K562 (cell line): ENCODE data around the gene EVA1A. TPM values are rescaled to one million over a fixed set of nuclear protein-coding genes. Genes with fewer than 3 reads are reported as not detected.

Source experiments
- ATAC-seq: fragments of 200-7000 bp; cut with Tn5 transposase; 3 replicates; pipeline ENCODE4 v1.9.1; 2020; ENCODE audit warnings: moderate library complexity
- BruUV-seq: library from RNA; stranded (reverse); fragments of 400-500 nt; replicated peaks from 2 replicates; lab custom pipeline; 2021; lab: Mats Ljungman, UMichigan
- CTCF ChIA-PET: fragments of 300-600 bp; formaldehyde crosslinking; extraction: SDS; loops from one replicate; lab custom pipeline; 2021; ENCODE audit warnings: low intra/inter-chr PET ratio; lab: Yijun Ruan, JAX
- POLR2A ChIA-PET: fragments of 300-600, 350-650 bp; sonication (Branson Sonifier 250); formaldehyde crosslinking; extraction: SDS; loops from one replicate; lab custom pipeline; 2021; ENCODE audit warnings: antibody characterized with exemption, inconsistent platforms; lab: Yijun Ruan, JAX
- DNase-seq, 4 experiments: peaks; one replicate each; pipeline versions ENCODE4 v3.0.0 to v3.0.0-alpha.2; 2011 to 2018; ENCODE audit warnings: low spot score in 3 of 4, mixed read lengths in 3 of 4; ENCODE audit errors: extremely low read depth in 1 of 4
- FAIRE-seq: peaks from 2 replicates; lab custom pipeline; 2011; peaks lifted over from hg19 to GRCh38; lab: Jason Lieb, UNC
- H2AFZ ChIP-seq: 2 replicates; pipeline ENCODE4 v1.6.0; 2011; ENCODE audit warnings: low read depth, low read length, control low read depth, inconsistent platforms
- H3K27ac ChIP-seq: fragments of 200-600 bp; 3 replicates; pipeline ENCODE4 v1.8.0; 2011; ENCODE audit warnings: low read depth, mild to moderate bottlenecking, control low read depth, inconsistent platforms, low read length, moderate library complexity, mixed read lengths; ENCODE audit errors: extremely low read depth
- H3K27me3 ChIP-seq, 2 experiments: fragments of 300-600 bp in 1 of 2; 2 replicates in 1 of 2; 3 replicates in 1 of 2; pipeline versions ENCODE4 v1.6.0 to v1.8.0; 2011; ENCODE audit warnings: inconsistent platforms in 2 of 2, low read length in 2 of 2, mild to moderate bottlenecking in 1 of 2, mixed read lengths in 1 of 2, moderate library complexity in 1 of 2; ENCODE audit not compliant: control insufficient read depth in 2 of 2, insufficient read depth in 2 of 2
- H3K36me3 ChIP-seq: fragments of 300-600 bp; 3 replicates; pipeline ENCODE4 v1.8.0; 2011; ENCODE audit warnings: mild to moderate bottlenecking, low read length, inconsistent platforms; ENCODE audit not compliant: control insufficient read depth, insufficient read depth
- H3K4me1 ChIP-seq, 2 experiments: fragments of 200-600 bp in 1 of 2; replicated peaks in 1 of 2; 2 replicates in 1 of 2; 3 replicates in 1 of 2; pipeline versions ENCODE4 v1.5.1 to v1.8.0; 2011; ENCODE audit warnings: inconsistent platforms in 2 of 2, low read length in 2 of 2, mild to moderate bottlenecking in 1 of 2, mixed read lengths in 1 of 2, moderate library complexity in 1 of 2; ENCODE audit not compliant: control insufficient read depth in 2 of 2, insufficient read depth in 2 of 2
- H3K4me2 ChIP-seq: 2 replicates; pipeline ENCODE4 v1.6.1; 2011; ENCODE audit warnings: low read length, control low read depth, inconsistent platforms, mixed read lengths; ENCODE audit not compliant: insufficient read depth
- H3K4me3 ChIP-seq: fragments of 200-600 bp; sonication (generic), shearing (Covaris generic); 2 replicates; pipeline ENCODE4 v1.5.1; 2016; ENCODE audit warnings: control low read depth, inconsistent platforms
- H3K79me2 ChIP-seq: fragments of 200-600 bp; 3 replicates; pipeline ENCODE4 v1.8.0; 2011; ENCODE audit warnings: low read length, inconsistent platforms; ENCODE audit not compliant: control insufficient read depth, insufficient read depth
- H3K9ac ChIP-seq, 2 experiments: 2 replicates each; pipeline versions ENCODE4 v1.6.0 to v1.6.1; 2011; ENCODE audit warnings: low read depth in 2 of 2, low read length in 2 of 2, control low read depth in 1 of 2, inconsistent platforms in 1 of 2, mild to moderate bottlenecking in 1 of 2, mixed read lengths in 1 of 2; ENCODE audit not compliant: insufficient read depth in 1 of 2
- H3K9me1 ChIP-seq: one replicate; pipeline ENCODE4 v1.6.0; 2011; ENCODE audit warnings: inconsistent platforms, mild to moderate bottlenecking, low read length, moderate library complexity; ENCODE audit not compliant: control insufficient read depth, insufficient read depth
- H3K9me3 ChIP-seq: replicated peaks from 2 replicates; pipeline ENCODE4 v1.5.1; 2011; ENCODE audit warnings: low read depth, low read length, inconsistent platforms; ENCODE audit not compliant: control insufficient read depth, insufficient read depth
- H4K20me1 ChIP-seq: replicated peaks from 2 replicates; pipeline ENCODE4 v1.6.1; 2011; ENCODE audit warnings: low read length, inconsistent platforms, mixed read lengths; ENCODE audit not compliant: control insufficient read depth, insufficient read depth
- CBX5 ChIP-seq: IDR thresholded peaks from 2 replicates; pipeline ENCODE4 v1.6.1; 2014; ENCODE audit warnings: low read depth, borderline replicate concordance
- CTCF ChIP-seq, 3 experiments: IDR thresholded peaks in 2 of 3; conservative IDR thresholded peaks in 1 of 3; 2 replicates each; pipeline ENCODE4 v1.5.1; 2011 to 2012; ENCODE audit warnings: low read length in 3 of 3, mild to moderate bottlenecking in 3 of 3, control low read depth in 2 of 3, improper control_type of control experiment in 1 of 3, inconsistent platforms in 1 of 3, low read depth in 1 of 3, mixed read lengths in 1 of 3, moderate library complexity in 1 of 3; ENCODE audit not compliant: insufficient read depth in 2 of 3
- E2F4 ChIP-seq: sonication (generic); formaldehyde crosslinking; IDR thresholded peaks from 2 replicates; pipeline ENCODE4 v1.8.0; 2022; ENCODE audit warnings: mild to moderate bottlenecking, low read depth, missing genetic modification reagents
- FOSL1 ChIP-seq: fragments of 200-800 bp; sonication (Bioruptor generic); conservative IDR thresholded peaks from 2 replicates; pipeline ENCODE4 v1.6.1; 2016; ENCODE audit warnings: missing genetic modification characterization, missing compliant biosample characterization
- FOXA1 ChIP-seq: fragments of 450-650 bp; IDR thresholded peaks from 2 replicates; pipeline ENCODE4 v1.6.1; 2016; ENCODE audit warnings: mild to moderate bottlenecking, borderline replicate concordance
- FOXO4 ChIP-seq: fragments of 450-650 bp; formaldehyde crosslinking; IDR thresholded peaks from 2 replicates; pipeline ENCODE4 v1.4.0; 2020; ENCODE audit warnings: mild to moderate bottlenecking, moderate library complexity
- MCM7 ChIP-seq, 2 experiments: fragments of 450-650 bp; IDR thresholded peaks; 2 replicates each; pipeline ENCODE4 v1.6.1; 2016 to 2018
- MXD1 ChIP-seq: fragments of 250-450 bp; sonication (Bioruptor Pico); IDR thresholded peaks from 2 replicates; pipeline ENCODE4 v1.8.0; 2021; ENCODE audit warnings: borderline replicate concordance, mild to moderate bottlenecking, moderate library complexity; ENCODE audit not compliant: poor library complexity, severe bottlenecking
- NRF1 ChIP-seq, 2 experiments: fragments of 450-650 bp; IDR thresholded peaks in 1 of 2; conservative IDR thresholded peaks in 1 of 2; 2 replicates each; pipeline ENCODE4 v1.6.1; 2014; ENCODE audit warnings: mild to moderate bottlenecking in 2 of 2
- SAFB2 ChIP-seq: fragments of 200-400 bp; formaldehyde crosslinking; IDR thresholded peaks from 2 replicates; pipeline ENCODE4 v1.6.1; 2018; ENCODE audit warnings: borderline replicate concordance, low read length, low read depth, moderate library complexity; ENCODE audit not compliant: severe bottlenecking
- TCF15 ChIP-seq: fragments of 250-450 bp; sonication (Bioruptor Pico); IDR thresholded peaks from 2 replicates; pipeline ENCODE4 v1.8.0; 2022; ENCODE audit warnings: moderate library complexity, mild to moderate bottlenecking, inconsistent platforms
- TRIM24 ChIP-seq, 2 experiments: fragments of 450-650 bp; IDR thresholded peaks; 2 replicates each; pipeline ENCODE4 v1.6.1; 2016
- ZBTB33 ChIP-seq: sonication (generic); formaldehyde crosslinking; IDR thresholded peaks from 2 replicates; pipeline ENCODE4 v1.8.1; 2023; ENCODE audit warnings: mild to moderate bottlenecking, missing genetic modification reagents
- ZNF780A ChIP-seq: fragments of 250-450 bp; sonication (Bioruptor Pico); IDR thresholded peaks from 2 replicates; pipeline ENCODE4 v1.5.0; 2021; ENCODE audit warnings: mild to moderate bottlenecking
- WGBS: fragments of 100-300 bp; shearing (Covaris generic); methylation state at CpG from one replicate; pipeline ENCODE4 v1.1.6; 2016; ENCODE audit warnings: low coverage, mixed read lengths; ENCODE audit not compliant: insufficient coverage; ENCODE audit errors: missing lambda C conversion rate; 5-methylcytosine and 5-hydroxymethylcytosine counted together
- in situ Hi-C: fragments of 300-500 bp; cut with MboI; formaldehyde crosslinking; loops from 4 replicates; pipeline ENCODE4 v1.15.0; 2018; ENCODE audit warnings: inconsistent platforms, mixed read lengths
- intact Hi-C: fragments of 100-400 bp; cut with micrococcal nuclease; formaldehyde crosslinking; loops from 2 replicates; pipeline ENCODE4 v1.14.2; 2022
- polyA plus RNA-seq, 8 experiments: library from polyadenylated mRNA; depleted of rRNA in 4 of 8; stranded (reverse) in 5 of 8; unstranded in 3 of 8; fragments of >200 nt; fragmentation: Nextera tagmentation in 2 of 8; fragmentation: Illumina TruSeq in 1 of 8; extraction: Ambion mirVana in 2 of 8; extraction: Trizol in 1 of 8; gene quantifications; 2 replicates each; pipeline versions ENCODE4 v1.2.1 to v1.2.3, GENCODE V29; 2011 to 2014; ENCODE audit warnings: inconsistent platforms in 1 of 8, missing spikeins in 1 of 8
- total RNA-seq, 7 experiments: library from RNA; depleted of rRNA in 6 of 7; stranded (reverse); fragments of >200 nt in 6 of 7; fragmentation: Illumina TruSeq in 2 of 7; extraction: Trizol in 2 of 7; gene quantifications; 2 replicates each; pipeline versions ENCODE4 v1.2.1 to v1.2.3, GENCODE V29; 2011 to 2021; ENCODE audit warnings: low replicate concordance in 1 of 7

The EVA1A gene
- total and polyA plus RNA-seq, 9 of the 15 experiments (the other 6 are each of a cell fraction or from before 2014, with no cell fraction given) = not detected

- Histone ChIP-seq H3K9me3 (no peaks in the 10 kb centered on the region), H4K20me1 (0 out of 2 replicates have a peak, but pooled peaks cover 3% of the 10 kb centered on the region), H3K36me3 (no peaks in the 10 kb centered on the region), H3K9me1 (no peaks in the 10 kb centered on the region), H2AFZ (no peak overlapping the region), H3K27me3 (no peaks in the 10 kb centered on the region), H3K9ac (no peak overlapping the region), H3K4me2 (no peak overlapping the region), H3K4me3 (no peak overlapping the region), H3K4me1 (no peaks in the 10 kb centered on the region), H3K79me2 (no peaks in the 10 kb centered on the region), H3K27ac (no peak overlapping the region)
- DNase-seq (no peak), FAIRE-seq (no peak), ATAC-seq (no peak)
- ChIA-PET CTCF (no interaction called here), POLR2A (interaction anchor here (0.7 kb wide), 1 partner anchor 1056 kb away, joined by 3 read pairs; the partner anchor contains the start of gene MRPL53)
- 0% methylated on average over 5 of the region's 5 CpGs for WGBS
- BruUV-seq = no TSS peak
- in situ Hi-C loops (no loop called here), intact Hi-C loops (no loop called here)
- no peak for TF ChIP-seq NRF1 (conservative IDR thresholded peaks at IDR 0.05 in 1 of 2, IDR thresholded peaks at IDR 0.05 in 1 of 2)
- no peak for TF ChIP-seq CTCF (IDR thresholded peaks at IDR 0.05 in 2 of 3, conservative IDR thresholded peaks at IDR 0.05 in 1 of 3; ENCODE audit: insufficient read depth in 2 of 3, low read depth in 1 of 3, low read length in 3 of 3)
- TF ChIP-seq FOSL1 (tag) = no peak
- no peak for TF ChIP-seq TCF15 (CRISPR knock-in tag)
- TF ChIP-seq MXD1 (CRISPR knock-in tag) = no peak
- TF ChIP-seq CBX5 = no peak
- TF ChIP-seq TRIM24 (IDR thresholded peaks at IDR 0.05) = no peak
- TF ChIP-seq FOXO4 (CRISPR knock-in tag) = no peak
- TF ChIP-seq SAFB2 = no peak
- TF ChIP-seq FOXA1 = no peak
- no peak for TF ChIP-seq MCM7 (IDR thresholded peaks at IDR 0.05)
- no peak for TF ChIP-seq E2F4 (CRISPR knock-in tag)
- no peak for TF ChIP-seq ZBTB33 (CRISPR knock-in tag)
- no peak for TF ChIP-seq ZNF780A (CRISPR knock-in tag)
These were observed 32.3 kb downstream of the EVA1A start for GRCh38 chr2:75528221-75528977.
